Glutamatergic neuron (in vitro differentiated cells): ENCODE data around the gene ZGPAT. TPM values are rescaled to one million over a fixed set of nuclear protein-coding genes. Genes with fewer than 3 reads are reported as not detected.
"Not testable (repeated sequence)": the region's sequence is repeated elsewhere in the genome, so short reads cannot be mapped to it uniquely, and the experiment has no call there.

ENCODE experiments used
- DNase-seq: peaks from one replicate; pipeline ENCODE4 v3.0.0; 2022
- H3K27ac Mint-ChIP-seq: one replicate; pipeline ENCODE4 v1.8.0; 2020; ENCODE audit warnings: mild to moderate bottlenecking, mixed read lengths, inconsistent platforms; ENCODE audit not compliant: unreplicated experiment
- H3K27me3 Mint-ChIP-seq: one replicate; pipeline ENCODE4 v1.8.0; 2020; ENCODE audit warnings: mild to moderate bottlenecking, moderate library complexity, mixed read lengths, inconsistent platforms; ENCODE audit not compliant: unreplicated experiment
- H3K36me3 Mint-ChIP-seq: one replicate; pipeline ENCODE4 v1.8.0; 2020; ENCODE audit warnings: mild to moderate bottlenecking, mixed read lengths, inconsistent platforms; ENCODE audit not compliant: unreplicated experiment
- H3K4me1 Mint-ChIP-seq: one replicate; pipeline ENCODE4 v1.8.0; 2020; ENCODE audit warnings: mild to moderate bottlenecking, low read depth, mixed read lengths, inconsistent platforms; ENCODE audit not compliant: unreplicated experiment
- H3K4me3 Mint-ChIP-seq: one replicate; pipeline ENCODE4 v1.8.0; 2020; ENCODE audit warnings: mild to moderate bottlenecking, mixed read lengths, inconsistent platforms; ENCODE audit not compliant: unreplicated experiment
- H3K9me3 Mint-ChIP-seq: one replicate; pipeline ENCODE4 v1.8.0; 2020; ENCODE audit warnings: mild to moderate bottlenecking, moderate library complexity, mixed read lengths, inconsistent platforms; ENCODE audit not compliant: unreplicated experiment
- total RNA-seq: library from RNA; stranded (reverse); fragmentation: NEBNext Ultra II Directional; extraction: Animal tissue kit (Norgen Biotek cat#: 25700); gene quantifications from one replicate; pipeline ENCODE4 v1.2.1, GENCODE V29; 2021; ENCODE audit not compliant: unreplicated experiment
- TF ChIP-seq, protein P1 (sequence below): fragments of 200-600 bp; sonication (generic); IDR thresholded peaks from one replicate; pipeline ENCODE4 v1.5.0; 2021; ENCODE audit not compliant: partially characterized antibody, unreplicated experiment

ZGPAT gene
- total RNA-seq, 1 donor from 2014 or later = 41.5 TPM

GRCh38 chr20:63775096-63775978 is 67.5 kb downstream of the ZGPAT start:
- Mint-ChIP-seq H3K4me1 (peaks cover 28% of the 10 kb centered on the region), H3K27ac (peak overlapping the region; percentile 97), H3K4me3 (peak overlapping the region; percentile 84), H3K36me3 (peaks cover 4% of the 10 kb centered on the region), H3K27me3 (peaks cover 7% of the 10 kb centered on the region), H3K9me3 (peaks cover 8% of the 10 kb centered on the region)
- DNase-seq = peak; percentile 93
- TF ChIP-seq, protein P1, sequence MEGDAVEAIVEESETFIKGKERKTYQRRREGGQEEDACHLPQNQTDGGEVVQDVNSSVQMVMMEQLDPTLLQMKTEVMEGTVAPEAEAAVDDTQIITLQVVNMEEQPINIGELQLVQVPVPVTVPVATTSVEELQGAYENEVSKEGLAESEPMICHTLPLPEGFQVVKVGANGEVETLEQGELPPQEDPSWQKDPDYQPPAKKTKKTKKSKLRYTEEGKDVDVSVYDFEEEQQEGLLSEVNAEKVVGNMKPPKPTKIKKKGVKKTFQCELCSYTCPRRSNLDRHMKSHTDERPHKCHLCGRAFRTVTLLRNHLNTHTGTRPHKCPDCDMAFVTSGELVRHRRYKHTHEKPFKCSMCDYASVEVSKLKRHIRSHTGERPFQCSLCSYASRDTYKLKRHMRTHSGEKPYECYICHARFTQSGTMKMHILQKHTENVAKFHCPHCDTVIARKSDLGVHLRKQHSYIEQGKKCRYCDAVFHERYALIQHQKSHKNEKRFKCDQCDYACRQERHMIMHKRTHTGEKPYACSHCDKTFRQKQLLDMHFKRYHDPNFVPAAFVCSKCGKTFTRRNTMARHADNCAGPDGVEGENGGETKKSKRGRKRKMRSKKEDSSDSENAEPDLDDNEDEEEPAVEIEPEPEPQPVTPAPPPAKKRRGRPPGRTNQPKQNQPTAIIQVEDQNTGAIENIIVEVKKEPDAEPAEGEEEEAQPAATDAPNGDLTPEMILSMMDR = peak; percentile 94

DNA sequence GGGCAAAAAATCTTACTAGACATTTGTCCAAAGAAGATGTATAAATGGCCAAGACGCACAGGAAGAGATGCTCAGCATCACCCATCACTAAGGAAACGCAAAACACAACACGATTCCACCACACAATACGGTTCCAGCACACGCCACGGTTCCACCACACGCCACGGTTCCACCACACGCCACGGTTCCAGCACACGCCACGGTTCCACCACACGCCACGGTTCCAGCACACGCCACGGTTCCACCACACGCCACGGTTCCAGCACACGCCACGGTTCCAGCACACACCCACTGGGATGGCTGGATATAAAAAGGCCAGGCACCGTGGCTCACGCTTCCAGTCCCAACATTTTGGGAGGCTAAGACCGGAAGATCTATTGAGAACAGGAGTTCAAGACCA is 69.0 kb downstream of the ZGPAT start:
- not testable (repeated sequence) for H3K36me3 Mint-ChIP-seq, H3K27me3 Mint-ChIP-seq, H3K4me3 Mint-ChIP-seq, DNase-seq, H3K9me3 Mint-ChIP-seq
- Mint-ChIP-seq H3K27ac (peak overlapping the region; percentile 36), H3K4me1 (peaks cover 30% of the 10 kb centered on the region)

GRCh38 chr20:63777614-63778013 is 69.8 kb downstream of the ZGPAT start:
- Mint-ChIP-seq H3K9me3 (peaks cover 10% of the 10 kb centered on the region), H3K27ac (peak overlapping the region; percentile 29), H3K4me1 (peaks cover 30% of the 10 kb centered on the region), H3K36me3 (peaks cover 4% of the 10 kb centered on the region), H3K27me3 (peaks cover 8% of the 10 kb centered on the region), H3K4me3 (no peak overlapping the region)
- TF ChIP-seq, protein P1 = no peak
- DNase-seq = no peak

GRCh38 chr20:63778034-63778752 is 70.4 kb downstream of the ZGPAT start:
- Mint-ChIP-seq H3K4me3 (peak overlapping the region; percentile 30), H3K9me3 (peaks cover 11% of the 10 kb centered on the region), H3K4me1 (peaks cover 29% of the 10 kb centered on the region), H3K27me3 (peaks cover 9% of the 10 kb centered on the region), H3K36me3 (peaks cover 4% of the 10 kb centered on the region), H3K27ac (peak overlapping the region; percentile 29)
- TF ChIP-seq, protein P1 = no peak
- no peak for DNase-seq

DNA sequence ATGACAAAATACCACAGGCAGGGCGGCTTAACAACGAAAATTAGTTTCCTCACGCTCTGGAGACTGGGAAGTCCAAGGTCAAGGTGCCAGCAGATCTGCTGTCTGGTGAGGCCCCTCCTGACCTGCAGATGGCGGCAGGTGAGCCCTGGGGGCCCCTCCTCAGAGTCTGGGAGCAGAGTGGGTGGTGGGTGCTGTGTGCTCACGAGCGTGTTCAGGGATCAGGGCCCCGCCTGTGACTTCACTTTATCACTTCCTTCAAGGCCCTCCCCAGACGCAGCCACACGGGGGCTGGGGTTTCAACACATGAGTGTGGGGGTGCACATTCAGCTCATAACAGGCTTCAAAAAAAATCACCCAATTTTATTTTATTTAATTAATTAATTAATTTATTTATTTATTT is 71.0 kb downstream of the ZGPAT start:
- H3K4me1 Mint-ChIP-seq = peaks cover 29% of the 10 kb centered on the region
- no peak overlapping the region for H3K27ac Mint-ChIP-seq
- TF ChIP-seq, protein P1 = no peak
- no peak overlapping the region for H3K4me3 Mint-ChIP-seq
- H3K27me3 Mint-ChIP-seq = peaks cover 9% of the 10 kb centered on the region
- H3K36me3 Mint-ChIP-seq = peaks cover 4% of the 10 kb centered on the region
- DNase-seq = no peak
- H3K9me3 Mint-ChIP-seq = peaks cover 11% of the 10 kb centered on the region
